Lung (tissue), 12 donors: ENCODE results near the gene TBC1D23. TPM values are rescaled to one million over a fixed set of nuclear protein-coding genes. Genes with fewer than 3 reads are reported as not detected.
"Not testable (repeated sequence)": the region's sequence is repeated elsewhere in the genome, so short reads cannot be mapped to it uniquely, and the experiment has no call there.

ENCODE experiments used
- ATAC-seq: fragments of 200-7000 bp; cut with Tn5 transposase; one replicate; pipeline ENCODE4 v1.9.1; 2020; ENCODE audit warnings: moderate number of reproducible peaks; ENCODE audit not compliant: insufficient read depth, low FRiP score
- DNase-seq, 3 donors: peaks; one replicate each; pipeline ENCODE4 v3.0.0-alpha.2; 2013 to 2017
- H3K27ac ChIP-seq, 2 donors: one replicate each; pipeline ENCODE4 v1.5.1; 2013; ENCODE audit warnings: mild to moderate bottlenecking in 2 of 2, moderate library complexity in 2 of 2, control low read depth in 1 of 2, inconsistent platforms in 1 of 2, low read depth in 1 of 2, low read length in 1 of 2
- H3K27me3 ChIP-seq, 3 donors: one replicate each; pipeline ENCODE4 v1.5.1; 2013; ENCODE audit warnings: low read length in 2 of 3; ENCODE audit not compliant: control insufficient read depth in 3 of 3, insufficient read depth in 3 of 3
- H3K36me3 ChIP-seq, 4 donors: one replicate each; pipeline ENCODE4 v1.5.1; 2013; ENCODE audit warnings: low read length in 4 of 4, mild to moderate bottlenecking in 1 of 4, moderate library complexity in 1 of 4; ENCODE audit not compliant: control insufficient read depth in 4 of 4, insufficient read depth in 4 of 4
- H3K4me1 ChIP-seq, 5 donors: one replicate each; pipeline ENCODE4 v1.5.1; 2013; ENCODE audit warnings: low read length in 5 of 5, mild to moderate bottlenecking in 2 of 5, moderate library complexity in 1 of 5; ENCODE audit not compliant: control insufficient read depth in 5 of 5, insufficient read depth in 5 of 5
- H3K4me3 ChIP-seq: one replicate; pipeline ENCODE4 v1.5.1; 2013; ENCODE audit warnings: mild to moderate bottlenecking, control low read depth, moderate library complexity
- H3K9ac ChIP-seq, 2 donors: one replicate each; pipeline ENCODE4 v1.5.1; 2013; ENCODE audit warnings: low read length in 2 of 2, control low read depth in 1 of 2; ENCODE audit not compliant: insufficient read depth in 1 of 2
- H3K9me3 ChIP-seq, 4 donors: one replicate each; pipeline ENCODE4 v1.5.1; 2013; ENCODE audit warnings: low read length in 3 of 4, mild to moderate bottlenecking in 1 of 4, moderate library complexity in 1 of 4; ENCODE audit not compliant: control insufficient read depth in 4 of 4, insufficient read depth in 3 of 4
- WGBS, 2 donors: extraction: QIAGEN DNeasy Blood & Tissue Kit; methylation state at CpG; one replicate each; pipeline ENCODE4 v1.1.7; 2013; 5-methylcytosine and 5-hydroxymethylcytosine counted together
- polyA plus RNA-seq, 2 donors: library from polyadenylated mRNA; stranded (reverse); fragments of 200-250 nt; gene quantifications; one replicate each; pipeline ENCODE4 v1.2.1, GENCODE V29; 2013
- total RNA-seq, 2 donors: library from RNA; depleted of rRNA in 1 of 2; stranded (reverse); fragments of >200 nt in 1 of 2; gene quantifications; one replicate each; pipeline ENCODE4 v1.2.1, GENCODE V29; 2014 to 2021
- TF ChIP-seq, protein P1 (sequence below): IDR thresholded peaks from 2 replicates; pipeline ENCODE4 v1.5.1; 2012; ENCODE audit warnings: mild to moderate bottlenecking; ENCODE audit errors: control extremely low read depth, extremely low read depth
- donor health status: control.
- donor health status: control.
- donor health status: Bipolar disorder and iron deficiency.
- donor health status: healthy.
- donor health status: DM: yes; HTN: yes; CAD: no.

TBC1D23 gene
- total and polyA plus RNA-seq, 4 donors, result 15.7 to 60.6 (median 26.9) TPM

DNA sequence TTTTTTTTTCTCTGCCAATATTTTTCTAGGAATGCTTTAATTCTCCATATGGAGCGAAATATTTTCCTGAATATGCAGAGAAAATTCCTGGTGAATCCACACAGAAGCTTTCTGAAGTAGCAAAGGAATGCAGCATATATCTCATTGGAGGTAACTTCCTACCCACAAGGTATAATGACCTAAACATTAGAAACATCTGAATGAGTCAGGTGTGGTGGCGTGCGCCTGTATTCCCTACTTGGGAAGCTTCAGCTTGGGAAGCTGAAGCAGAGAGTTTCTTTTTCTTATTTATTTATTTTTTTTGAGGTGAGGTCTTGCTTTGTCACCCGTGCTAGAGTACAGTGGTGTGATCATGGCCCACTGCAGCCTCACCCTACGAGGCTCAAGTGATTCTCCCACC, 79.0 kb downstream of the TBC1D23 start:
- H3K9me3 ChIP-seq, result no peaks in the 10 kb centered on the region
- WGBS, 2 donors, result 96 to 98% methylated on average over 5 of the region's 5 CpGs
- H3K27me3 ChIP-seq, result no peaks in the 10 kb centered on the region
- H3K4me1 ChIP-seq, result peaks cover 0 to 8% (median 0%) of the 10 kb centered on the region in 5 donors
- DNase-seq (no peak), ATAC-seq (no peak)
- peaks cover 8 to 15% (median 12%) of the 10 kb centered on the region in 4 donors for H3K36me3 ChIP-seq
- no peak overlapping the region for H3K27ac ChIP-seq
- TF ChIP-seq, protein P1, sequence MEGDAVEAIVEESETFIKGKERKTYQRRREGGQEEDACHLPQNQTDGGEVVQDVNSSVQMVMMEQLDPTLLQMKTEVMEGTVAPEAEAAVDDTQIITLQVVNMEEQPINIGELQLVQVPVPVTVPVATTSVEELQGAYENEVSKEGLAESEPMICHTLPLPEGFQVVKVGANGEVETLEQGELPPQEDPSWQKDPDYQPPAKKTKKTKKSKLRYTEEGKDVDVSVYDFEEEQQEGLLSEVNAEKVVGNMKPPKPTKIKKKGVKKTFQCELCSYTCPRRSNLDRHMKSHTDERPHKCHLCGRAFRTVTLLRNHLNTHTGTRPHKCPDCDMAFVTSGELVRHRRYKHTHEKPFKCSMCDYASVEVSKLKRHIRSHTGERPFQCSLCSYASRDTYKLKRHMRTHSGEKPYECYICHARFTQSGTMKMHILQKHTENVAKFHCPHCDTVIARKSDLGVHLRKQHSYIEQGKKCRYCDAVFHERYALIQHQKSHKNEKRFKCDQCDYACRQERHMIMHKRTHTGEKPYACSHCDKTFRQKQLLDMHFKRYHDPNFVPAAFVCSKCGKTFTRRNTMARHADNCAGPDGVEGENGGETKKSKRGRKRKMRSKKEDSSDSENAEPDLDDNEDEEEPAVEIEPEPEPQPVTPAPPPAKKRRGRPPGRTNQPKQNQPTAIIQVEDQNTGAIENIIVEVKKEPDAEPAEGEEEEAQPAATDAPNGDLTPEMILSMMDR, result no peak
- no peak overlapping the region for H3K4me3 ChIP-seq
- H3K9ac ChIP-seq, result no peak overlapping the region

DNA sequence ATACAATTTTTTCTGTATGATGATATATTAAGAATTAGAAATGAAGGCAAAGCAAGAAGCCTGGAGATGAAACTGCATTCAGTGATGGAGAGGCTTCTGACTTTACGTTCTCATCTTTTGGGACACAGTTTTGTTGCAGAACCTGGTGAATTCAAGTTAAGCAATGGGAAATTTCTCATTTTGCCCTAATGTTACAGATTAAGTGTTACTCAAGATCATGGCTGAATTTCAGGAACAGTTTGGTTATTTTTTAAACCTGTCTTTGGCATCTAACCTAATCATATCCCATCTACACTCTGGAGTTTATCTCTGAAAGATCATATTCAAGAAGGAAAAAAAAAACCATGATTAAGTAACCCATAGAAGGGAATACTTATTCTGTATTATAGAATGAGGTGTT, 79.7 kb downstream of the TBC1D23 start:
- Histone ChIP-seq H3K4me3 (no peak overlapping the region), H3K9me3 (no peaks in the 10 kb centered on the region), H3K27me3 (no peaks in the 10 kb centered on the region), H3K27ac (no peak overlapping the region), H3K4me1 (peaks cover 0 to 2% (median 0%) of the 10 kb centered on the region in 5 donors), H3K36me3 (peaks cover 9 to 17% (median 14%) of the 10 kb centered on the region in 4 donors), H3K9ac (no peak overlapping the region)
- DNase-seq (no peak), ATAC-seq (no peak)
- TF ChIP-seq, protein P1, result no peak
- WGBS, 2 donors, result 57 to 95% methylated on average over 1 of the region's 1 CpG

DNA sequence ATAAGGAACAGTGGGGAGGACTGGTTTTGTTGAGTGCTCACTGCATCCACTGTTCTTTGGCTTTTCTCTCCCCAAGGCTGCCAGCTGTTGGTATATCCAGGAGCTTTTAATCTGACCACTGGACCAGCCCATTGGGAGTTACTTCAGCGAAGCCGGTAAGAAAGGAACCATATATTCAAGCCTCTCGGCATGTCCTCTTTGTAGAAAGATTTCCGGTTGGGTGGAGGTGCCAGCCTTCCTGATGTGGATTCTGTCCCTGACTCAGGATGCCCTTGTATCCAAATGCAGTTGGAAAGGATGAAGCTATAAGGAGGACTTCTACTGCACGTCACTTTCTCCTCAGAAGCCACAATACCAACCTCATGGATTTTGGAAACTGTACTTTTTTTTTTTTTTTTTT, 87.9 kb downstream of the TBC1D23 start:
- H3K4me1 ChIP-seq, result no peaks in the 10 kb centered on the region
- no peak overlapping the region for H3K4me3 ChIP-seq
- TF ChIP-seq, protein P1, result no peak
- H3K27me3 ChIP-seq, result no peaks in the 10 kb centered on the region
- H3K36me3 ChIP-seq, result peaks cover 21 to 42% (median 31%) of the 10 kb centered on the region in 4 donors
- DNase-seq (no peak), ATAC-seq (no peak)
- H3K9ac ChIP-seq, result no peak overlapping the region
- 92 to 96% methylated on average over 5 of the region's 5 CpGs for WGBS, 2 donors
- no peak overlapping the region for H3K27ac ChIP-seq
- H3K9me3 ChIP-seq, result peaks cover 0 to 6% (median 0%) of the 10 kb centered on the region in 4 donors

DNA sequence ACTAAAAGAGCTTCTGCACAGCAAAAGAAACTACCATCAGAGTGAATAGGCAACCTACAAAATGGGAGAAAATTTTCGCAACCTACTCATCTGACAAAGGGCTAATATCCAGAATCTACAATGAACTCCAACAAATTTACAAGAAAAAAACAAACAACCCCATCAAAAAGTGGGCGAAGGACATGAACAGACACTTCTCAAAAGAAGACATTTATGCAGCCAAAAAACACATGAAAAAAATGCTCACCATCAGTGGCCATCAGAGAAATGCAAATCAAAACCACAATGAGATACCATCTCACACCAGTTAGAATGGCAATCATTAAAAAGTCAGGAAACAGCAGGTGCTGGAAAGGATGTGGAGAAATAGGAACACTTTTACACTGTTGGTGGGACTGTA, 91.0 kb downstream of the TBC1D23 start:
- not testable (repeated sequence) for ATAC-seq, H3K9me3 ChIP-seq, H3K27me3 ChIP-seq, H3K27ac ChIP-seq, DNase-seq, H3K4me1 ChIP-seq, H3K4me3 ChIP-seq, H3K9ac ChIP-seq
- peaks cover 26 to 50% (median 37%) of the 10 kb centered on the region in 4 donors for H3K36me3 ChIP-seq
- 80 to 86% methylated on average over 1 to 2 of the region's 2 CpGs for WGBS, 2 donors
